Tibial nerve (tissue), 4 donors: ENCODE results near the gene SMIM20.

Experiments used
- EP300 ChIP-seq, 2 donors: sonication (generic); formaldehyde crosslinking; IDR thresholded peaks; one replicate each; pipeline ENCODE4 v1.6.1; 2017; ENCODE audit warnings: antibody characterized with exemption in 2 of 2, mild to moderate bottlenecking in 1 of 2
- POLR2A ChIP-seq, 2 donors: fragments of 450-650 bp; IDR thresholded peaks; one replicate each; pipeline ENCODE4 v1.6.1; 2017; ENCODE audit warnings: antibody characterized with exemption in 2 of 2, mild to moderate bottlenecking in 2 of 2, moderate library complexity in 2 of 2
- TF ChIP-seq, protein P1 (sequence below), 5 experiments: fragments of 200-600 bp in 3 of 5; fragments of 450-650 bp in 2 of 5; sonication (generic) in 3 of 5; IDR thresholded peaks; one replicate each; pipeline ENCODE4 v1.5.1; 2016 to 2019; ENCODE audit warnings: antibody characterized with exemption in 5 of 5, mild to moderate bottlenecking in 3 of 5, moderate library complexity in 2 of 5

DNA sequence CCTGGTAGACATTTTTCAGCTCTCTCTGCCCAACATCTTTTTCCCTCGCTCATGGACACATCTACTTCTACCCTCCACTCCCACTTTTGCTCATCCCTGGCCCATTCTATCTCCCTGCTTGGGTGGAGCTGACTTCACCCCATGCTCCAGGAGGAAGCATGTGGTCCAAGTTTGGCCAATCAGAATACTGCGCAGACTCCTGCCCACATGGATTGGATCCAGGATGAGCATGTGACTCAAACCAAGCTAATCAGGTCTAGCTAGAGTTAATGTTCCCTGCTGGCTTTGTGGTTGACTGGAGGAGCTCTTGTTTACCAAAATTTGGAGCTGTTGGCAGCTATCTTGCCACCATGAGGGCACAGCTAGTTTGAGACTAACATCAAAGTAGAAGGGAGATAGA lies 22.7 kb downstream of the SMIM20 start:
- TF ChIP-seq, protein P1, sequence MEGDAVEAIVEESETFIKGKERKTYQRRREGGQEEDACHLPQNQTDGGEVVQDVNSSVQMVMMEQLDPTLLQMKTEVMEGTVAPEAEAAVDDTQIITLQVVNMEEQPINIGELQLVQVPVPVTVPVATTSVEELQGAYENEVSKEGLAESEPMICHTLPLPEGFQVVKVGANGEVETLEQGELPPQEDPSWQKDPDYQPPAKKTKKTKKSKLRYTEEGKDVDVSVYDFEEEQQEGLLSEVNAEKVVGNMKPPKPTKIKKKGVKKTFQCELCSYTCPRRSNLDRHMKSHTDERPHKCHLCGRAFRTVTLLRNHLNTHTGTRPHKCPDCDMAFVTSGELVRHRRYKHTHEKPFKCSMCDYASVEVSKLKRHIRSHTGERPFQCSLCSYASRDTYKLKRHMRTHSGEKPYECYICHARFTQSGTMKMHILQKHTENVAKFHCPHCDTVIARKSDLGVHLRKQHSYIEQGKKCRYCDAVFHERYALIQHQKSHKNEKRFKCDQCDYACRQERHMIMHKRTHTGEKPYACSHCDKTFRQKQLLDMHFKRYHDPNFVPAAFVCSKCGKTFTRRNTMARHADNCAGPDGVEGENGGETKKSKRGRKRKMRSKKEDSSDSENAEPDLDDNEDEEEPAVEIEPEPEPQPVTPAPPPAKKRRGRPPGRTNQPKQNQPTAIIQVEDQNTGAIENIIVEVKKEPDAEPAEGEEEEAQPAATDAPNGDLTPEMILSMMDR (IDR thresholded peaks at IDR 0.05): no peak
- TF ChIP-seq POLR2A (IDR thresholded peaks at IDR 0.05) (no peak), EP300 (IDR thresholded peaks at IDR 0.05) (no peak)
